Measurements from ENCODE around the gene OR6A2.

The OR6A2 gene

DNA sequence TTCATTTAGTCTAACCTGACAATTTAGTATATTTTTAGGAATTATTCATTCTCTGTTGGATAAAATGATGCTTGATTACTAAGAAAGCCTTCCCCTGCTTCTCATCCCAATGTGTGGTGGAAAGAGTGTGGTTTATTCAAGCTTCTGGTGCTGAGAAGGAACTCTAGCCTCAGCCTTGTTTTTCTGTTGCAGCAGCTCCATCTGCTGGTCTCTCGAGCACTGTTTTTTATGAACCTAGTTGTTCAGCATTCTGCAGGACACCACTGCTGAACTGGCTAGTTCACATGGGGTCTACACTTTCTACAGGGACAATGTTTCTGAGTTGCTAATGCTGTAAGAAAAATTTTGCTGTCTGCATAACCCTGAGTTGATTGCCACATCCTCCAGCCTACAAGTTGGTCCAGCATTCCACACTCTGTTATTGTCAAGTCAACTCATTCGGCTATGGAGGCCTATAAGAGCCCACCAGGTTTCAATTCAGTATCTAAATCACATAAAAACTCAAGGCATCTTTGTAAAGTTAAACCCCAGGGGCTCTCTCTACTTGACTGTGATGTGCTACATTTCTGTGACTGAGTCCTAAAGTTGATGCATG is 42.0 kb downstream of the OR6A2 start:
- no peaks in the 10 kb centered on the region for H3K9me2 ChIP-seq (ENCODE audit: low read depth, low read length)
- H3K4me1 ChIP-seq (ENCODE audit: insufficient read depth, low read length, severe bottlenecking), result no peaks in the 10 kb centered on the region
- no peaks in the 10 kb centered on the region for H3K27me3 ChIP-seq (ENCODE audit: insufficient read depth, low read length)
- H3F3A ChIP-seq (ENCODE audit: insufficient read depth, low read length), result no peaks in the 10 kb centered on the region
- H3K27ac ChIP-seq (ENCODE audit: low read depth, low read length, poor library complexity, severe bottlenecking), result no peak overlapping the region
- H3K79me2 ChIP-seq (ENCODE audit: insufficient read depth, low read length), result no peaks in the 10 kb centered on the region
- H4K20me1 ChIP-seq (ENCODE audit: insufficient read depth, low read length), result no peaks in the 10 kb centered on the region
- no peak overlapping the region for H3K9ac ChIP-seq (ENCODE audit: low read length)
- H3K36me3 ChIP-seq (ENCODE audit: insufficient read depth, low read length), result no peaks in the 10 kb centered on the region
- no peak overlapping the region for H3K4me2 ChIP-seq (ENCODE audit: low read length)
- TF ChIP-seq EZH2 (IDR thresholded peaks at IDR 0.05; ENCODE audit: borderline replicate concordance, low read length) (no peak), CTCF (IDR thresholded peaks at IDR 0.05; ENCODE audit: low read length) (peak; percentile 59)
- no peak overlapping the region for H3K4me3 ChIP-seq (ENCODE audit: low read depth, low read length, poor library complexity, severe bottlenecking)
- H2AFZ ChIP-seq (ENCODE audit: low read length), result no peak overlapping the region
- H3K9me3 ChIP-seq (ENCODE audit: low read length), result no peaks in the 10 kb centered on the region

DNA sequence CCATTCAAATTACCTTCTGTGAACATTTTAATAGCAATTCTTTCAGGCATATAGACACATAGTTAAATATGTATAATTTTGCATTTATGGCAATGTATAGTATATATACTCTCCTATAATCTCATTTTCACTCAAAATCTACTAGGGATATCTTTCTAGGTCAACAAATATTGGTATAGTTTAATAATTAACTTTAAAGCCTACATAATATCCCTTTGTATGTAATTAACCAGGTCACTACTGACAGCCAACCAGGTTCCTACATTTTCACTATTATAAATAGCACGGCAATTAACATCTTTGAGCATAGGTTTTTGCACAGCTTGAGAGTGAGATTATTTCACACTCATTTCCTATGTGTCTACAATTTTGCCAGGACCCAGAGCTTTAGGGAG is 43.5 kb downstream of the OR6A2 start:
- no peaks in the 10 kb centered on the region for H4K20me1 ChIP-seq (ENCODE audit: insufficient read depth, low read length)

DNA sequence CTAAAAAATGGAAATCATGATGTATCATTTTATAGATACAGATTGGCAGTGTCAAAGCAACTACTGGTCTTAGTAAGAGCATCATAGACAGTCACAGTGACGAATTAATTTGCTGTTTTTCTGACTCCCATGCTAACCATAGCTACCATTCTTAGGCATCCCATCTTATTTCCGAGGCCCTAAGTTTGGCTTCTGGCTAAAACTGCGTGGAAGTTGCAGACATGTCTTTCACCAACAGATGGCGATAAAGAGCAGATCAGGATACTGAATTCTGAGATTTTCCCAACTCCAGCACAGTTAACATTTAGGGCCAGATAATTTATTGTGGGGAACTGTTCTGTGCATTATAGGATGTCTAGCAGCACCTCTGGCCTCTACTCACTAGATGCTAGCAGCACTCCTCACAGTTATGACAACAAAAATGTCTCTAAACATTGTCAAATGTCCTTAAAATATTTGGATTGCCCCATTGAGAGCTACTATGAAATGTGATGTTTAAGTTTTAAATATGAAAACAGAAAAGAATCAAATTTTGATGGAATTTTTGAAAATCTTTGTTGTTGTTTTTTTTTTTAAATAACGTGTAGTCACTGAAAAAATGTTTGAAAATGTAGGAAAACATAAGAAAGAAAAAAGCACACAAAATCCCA is 44.1 kb downstream of the OR6A2 start:
- Histone ChIP-seq H4K20me1 (ENCODE audit: insufficient read depth, low read length) (no peaks in the 10 kb centered on the region), H3K9me3 (ENCODE audit: low read length) (no peaks in the 10 kb centered on the region), H3K4me2 (ENCODE audit: low read length) (no peak overlapping the region), H2AFZ (ENCODE audit: low read length) (no peak overlapping the region), H3K9me2 (ENCODE audit: low read depth, low read length) (no peaks in the 10 kb centered on the region), H3K79me2 (ENCODE audit: insufficient read depth, low read length) (no peaks in the 10 kb centered on the region), H3K27me3 (ENCODE audit: insufficient read depth, low read length) (no peaks in the 10 kb centered on the region), H3K36me3 (ENCODE audit: insufficient read depth, low read length) (no peaks in the 10 kb centered on the region), H3F3A (ENCODE audit: insufficient read depth, low read length) (no peaks in the 10 kb centered on the region), H3K4me1 (ENCODE audit: insufficient read depth, low read length, severe bottlenecking) (no peaks in the 10 kb centered on the region), H3K9ac (ENCODE audit: low read length) (no peak overlapping the region), H3K27ac (ENCODE audit: low read depth, low read length, poor library complexity, severe bottlenecking) (no peak overlapping the region), H3K4me3 (ENCODE audit: low read depth, low read length, poor library complexity, severe bottlenecking) (no peak overlapping the region)
- TF ChIP-seq EZH2 (IDR thresholded peaks at IDR 0.05; ENCODE audit: borderline replicate concordance, low read length) (no peak), CTCF (IDR thresholded peaks at IDR 0.05; ENCODE audit: low read length) (peak; percentile 81)

More for the DNA sequence above, 43.5 kb downstream of the OR6A2 start:
- no peaks in the 10 kb centered on the region for H3F3A ChIP-seq (ENCODE audit: insufficient read depth, low read length)
- no peaks in the 10 kb centered on the region for H3K27me3 ChIP-seq (ENCODE audit: insufficient read depth, low read length)
- TF ChIP-seq EZH2 (IDR thresholded peaks at IDR 0.05; ENCODE audit: borderline replicate concordance, low read length) (no peak), CTCF (IDR thresholded peaks at IDR 0.05; ENCODE audit: low read length) (no peak)
- H3K4me3 ChIP-seq (ENCODE audit: low read depth, low read length, poor library complexity, severe bottlenecking), result no peak overlapping the region
- no peaks in the 10 kb centered on the region for H3K9me3 ChIP-seq (ENCODE audit: low read length)
- H3K36me3 ChIP-seq (ENCODE audit: insufficient read depth, low read length), result no peaks in the 10 kb centered on the region
- no peaks in the 10 kb centered on the region for H3K79me2 ChIP-seq (ENCODE audit: insufficient read depth, low read length)
- no peak overlapping the region for H3K9ac ChIP-seq (ENCODE audit: low read length)
- H2AFZ ChIP-seq (ENCODE audit: low read length), result no peak overlapping the region
- H3K9me2 ChIP-seq (ENCODE audit: low read depth, low read length), result no peaks in the 10 kb centered on the region
- no peaks in the 10 kb centered on the region for H3K4me1 ChIP-seq (ENCODE audit: insufficient read depth, low read length, severe bottlenecking)
- no peak overlapping the region for H3K4me2 ChIP-seq (ENCODE audit: low read length)
- no peak overlapping the region for H3K27ac ChIP-seq (ENCODE audit: low read depth, low read length, poor library complexity, severe bottlenecking)
